ENCODE results near the gene SETD2.
"Not testable (repeated sequence)": the region's sequence is repeated elsewhere in the genome, so short reads cannot be mapped to it uniquely, and the experiment has no call there.

SETD2 gene

GRCh38 chr3:47149339-47149933, 14.5 kb downstream of the SETD2 start:
- DNase-seq (ENCODE audit: low read depth), result no peak

- DNase-seq (ENCODE audit: low read depth), result no peak
These were observed 18.6 kb downstream of the SETD2 start for GRCh38 chr3:47145272-47145671.

GRCh38 chr3:47143068-47143467, 20.8 kb downstream of the SETD2 start:
- no peak for DNase-seq (ENCODE audit: low read depth)

GRCh38 chr3:47142536-47142935, 21.4 kb downstream of the SETD2 start:
- not testable (repeated sequence) for DNase-seq (ENCODE audit: low read depth)

- not testable (repeated sequence) for DNase-seq (ENCODE audit: low read depth)
These were observed 22.9 kb downstream of the SETD2 start for GRCh38 chr3:47140973-47141461.

- not testable (repeated sequence) for DNase-seq (ENCODE audit: low read depth)
These were observed 23.4 kb downstream of the SETD2 start for GRCh38 chr3:47140553-47140952.

- DNase-seq (ENCODE audit: low read depth), result no peak
These were observed 29.6 kb downstream of the SETD2 start for GRCh38 chr3:47134311-47134710.

GRCh38 chr3:47133641-47134040, 30.3 kb downstream of the SETD2 start:
- no peak for DNase-seq (ENCODE audit: low read depth)

GRCh38 chr3:47130557-47130956, 33.4 kb downstream of the SETD2 start:
- no peak for DNase-seq (ENCODE audit: low read depth)

- DNase-seq (ENCODE audit: low read depth), result no peak
These were observed 35.8 kb downstream of the SETD2 start for GRCh38 chr3:47128137-47128536.

GRCh38 chr3:47123857-47124256, 40.1 kb downstream of the SETD2 start:
- no peak for DNase-seq (ENCODE audit: low read depth)

GRCh38 chr3:47121409-47121808, 42.5 kb downstream of the SETD2 start:
- no peak for DNase-seq (ENCODE audit: low read depth)

- no peak for DNase-seq (ENCODE audit: low read depth)
These were observed 43.8 kb downstream of the SETD2 start for GRCh38 chr3:47120138-47120537.

- not testable (repeated sequence) for DNase-seq (ENCODE audit: low read depth)
These were observed 44.5 kb downstream of the SETD2 start for GRCh38 chr3:47119387-47119786.

- no peak for DNase-seq (ENCODE audit: low read depth)
These were observed 46.0 kb downstream of the SETD2 start for GRCh38 chr3:47117807-47118364.

GRCh38 chr3:47115524-47115923, 48.4 kb downstream of the SETD2 start:
- not testable (repeated sequence) for DNase-seq (ENCODE audit: low read depth)

- no peak for DNase-seq (ENCODE audit: low read depth)
These were observed 50.1 kb downstream of the SETD2 start for GRCh38 chr3:47113669-47114365.

GRCh38 chr3:47112997-47113396, 50.9 kb downstream of the SETD2 start:
- DNase-seq (ENCODE audit: low read depth), result no peak

GRCh38 chr3:47109393-47109792, 54.5 kb downstream of the SETD2 start:
- DNase-seq (ENCODE audit: low read depth), result no peak

GRCh38 chr3:47108546-47108945, 55.4 kb downstream of the SETD2 start:
- DNase-seq (ENCODE audit: low read depth), result no peak

GRCh38 chr3:47104259-47104658, 59.7 kb downstream of the SETD2 start:
- no peak for DNase-seq (ENCODE audit: low read depth)

GRCh38 chr3:47103619-47104018, 60.3 kb downstream of the SETD2 start:
- DNase-seq (ENCODE audit: low read depth), result no peak

GRCh38 chr3:47102081-47102600, 61.8 kb downstream of the SETD2 start:
- DNase-seq (ENCODE audit: low read depth), result no peak

All from stimulated activated CD8-positive, alpha-beta memory T cell treated with anti-CD3 and anti-CD28 coated beads, Interleukin-15, amount 100 ng/mL, for 24 hours (primary cell).